Measurements from ENCODE around the gene AFF3.

DNA sequence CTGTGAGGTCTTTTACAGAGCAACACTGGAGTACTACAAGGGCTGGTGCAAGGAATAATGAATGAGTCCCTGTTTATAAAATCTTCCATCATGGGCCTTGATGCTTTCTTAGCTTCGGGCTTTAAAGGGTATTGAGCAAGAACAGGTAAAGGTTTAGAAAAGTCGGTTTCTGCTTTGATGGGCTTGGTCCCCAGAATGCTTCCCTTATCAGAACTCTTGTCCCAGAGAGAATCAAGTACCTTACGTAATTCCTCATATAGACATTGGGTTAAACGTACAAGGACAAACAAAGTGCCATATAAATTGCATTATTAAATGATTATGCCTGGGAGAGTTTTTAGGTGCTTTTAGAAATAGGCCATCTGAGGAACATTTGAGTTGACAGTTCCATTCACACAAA, 628.0 kb downstream of the AFF3 start:
- TF ChIP-seq, protein P1, sequence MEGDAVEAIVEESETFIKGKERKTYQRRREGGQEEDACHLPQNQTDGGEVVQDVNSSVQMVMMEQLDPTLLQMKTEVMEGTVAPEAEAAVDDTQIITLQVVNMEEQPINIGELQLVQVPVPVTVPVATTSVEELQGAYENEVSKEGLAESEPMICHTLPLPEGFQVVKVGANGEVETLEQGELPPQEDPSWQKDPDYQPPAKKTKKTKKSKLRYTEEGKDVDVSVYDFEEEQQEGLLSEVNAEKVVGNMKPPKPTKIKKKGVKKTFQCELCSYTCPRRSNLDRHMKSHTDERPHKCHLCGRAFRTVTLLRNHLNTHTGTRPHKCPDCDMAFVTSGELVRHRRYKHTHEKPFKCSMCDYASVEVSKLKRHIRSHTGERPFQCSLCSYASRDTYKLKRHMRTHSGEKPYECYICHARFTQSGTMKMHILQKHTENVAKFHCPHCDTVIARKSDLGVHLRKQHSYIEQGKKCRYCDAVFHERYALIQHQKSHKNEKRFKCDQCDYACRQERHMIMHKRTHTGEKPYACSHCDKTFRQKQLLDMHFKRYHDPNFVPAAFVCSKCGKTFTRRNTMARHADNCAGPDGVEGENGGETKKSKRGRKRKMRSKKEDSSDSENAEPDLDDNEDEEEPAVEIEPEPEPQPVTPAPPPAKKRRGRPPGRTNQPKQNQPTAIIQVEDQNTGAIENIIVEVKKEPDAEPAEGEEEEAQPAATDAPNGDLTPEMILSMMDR (IDR thresholded peaks at IDR 0.05), result no peak
- no peak for TF ChIP-seq POLR2A (IDR thresholded peaks at IDR 0.05)
